Mammary epithelial cell (primary cell): Measurements from ENCODE around the gene JAM3.

ENCODE experiments used
- CTCF ChIP-seq, 2 donors: IDR thresholded peaks in 1 of 2; conservative IDR thresholded peaks in 1 of 2; 2 replicates each; pipeline ENCODE4 v1.5.1; 2011 to 2012; ENCODE audit warnings: inconsistent platforms in 2 of 2, low read length in 2 of 2, mild to moderate bottlenecking in 2 of 2, control low read depth in 1 of 2, low read depth in 1 of 2; ENCODE audit not compliant: insufficient read depth in 1 of 2; ENCODE audit errors: extremely low read depth in 1 of 2
- EZH2 ChIP-seq: IDR thresholded peaks from 2 replicates; pipeline ENCODE4 v1.6.1; 2012; ENCODE audit warnings: low read length, inconsistent platforms, borderline replicate concordance

GRCh38 chr11:134164490-134165370 lies 95.9 kb downstream of the JAM3 start:
- TF ChIP-seq CTCF (conservative IDR thresholded peaks at IDR 0.05 in 1 of 2, IDR thresholded peaks at IDR 0.05 in 1 of 2; ENCODE audit: extremely low read depth in 1 of 2, insufficient read depth in 1 of 2, low read depth in 1 of 2, low read length in 2 of 2): no peak
- TF ChIP-seq EZH2: no peak
